ENCODE results near the gene RAB3D.

The RAB3D gene

DNA sequence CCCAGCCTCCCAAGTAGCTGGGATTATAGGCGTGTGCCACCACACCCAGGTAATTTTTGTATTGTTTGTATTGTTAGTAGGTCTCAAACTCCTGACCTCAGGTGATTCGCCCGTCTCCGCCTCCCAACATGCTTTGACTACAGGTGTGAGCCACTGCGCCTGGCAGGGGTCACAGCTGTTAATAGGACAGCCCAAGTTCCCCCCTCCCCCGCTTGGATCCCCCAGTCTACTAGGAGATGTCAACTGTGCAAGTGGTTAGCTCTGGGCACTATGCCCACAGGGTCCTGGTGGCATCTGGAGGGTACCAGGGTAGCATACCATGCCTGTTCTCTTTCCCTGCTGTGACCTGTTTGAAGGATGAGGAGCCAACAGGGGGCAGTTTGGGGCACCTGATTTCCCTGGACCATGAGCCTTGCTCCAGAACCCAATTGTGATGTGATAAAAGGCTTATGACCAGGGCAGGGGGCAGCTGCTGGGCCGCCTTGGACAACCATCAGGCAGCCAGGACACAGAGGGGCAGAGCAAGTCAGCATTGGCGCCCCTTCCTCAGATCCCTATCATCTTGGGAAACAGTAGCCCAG is 43.7 kb downstream of the RAB3D start, which contains the start of gene TSPAN16:
TSPAN16 (plus strand) TSS at position 496 of the 581 bp plus-strand sequence. CDS start 138 bp downstream, outside the sequence.
- no peak for ATAC-seq

DNA sequence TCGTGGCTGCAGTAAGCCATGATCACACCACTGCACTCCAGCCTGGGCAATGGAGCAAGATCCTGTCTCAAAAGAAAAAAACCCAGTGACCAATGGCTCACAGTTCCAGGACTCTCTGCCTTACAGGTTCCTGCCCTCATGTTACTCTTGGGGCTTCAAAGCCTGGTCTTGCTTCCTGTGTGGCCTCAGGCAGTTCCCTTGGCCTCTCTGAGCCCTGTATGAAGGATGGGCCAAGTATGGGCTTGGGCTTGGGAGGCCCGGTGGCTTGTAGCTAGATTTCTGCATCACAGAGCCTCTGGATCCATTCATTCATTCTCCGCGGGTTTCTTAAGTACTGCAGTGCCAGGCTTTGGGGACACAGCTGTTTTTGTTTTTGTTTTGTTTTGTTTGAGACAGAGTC is 44.3 kb downstream of the RAB3D start:
- no peak for ATAC-seq

More for the DNA sequence above, 43.7 kb downstream of the RAB3D start, which contains the start of gene TSPAN16:
- no peak for TF ChIP-seq TSHZ2 (CRISPR knock-in tag; IDR thresholded peaks at IDR 0.05)
- TF ChIP-seq ZFP3 (CRISPR knock-in tag; IDR thresholded peaks at IDR 0.05), result no peak
- no peak for TF ChIP-seq OSR1 (CRISPR knock-in tag; IDR thresholded peaks at IDR 0.05)
- no peak for TF ChIP-seq GLIS3 (CRISPR knock-in tag; IDR thresholded peaks at IDR 0.05)

DNA sequence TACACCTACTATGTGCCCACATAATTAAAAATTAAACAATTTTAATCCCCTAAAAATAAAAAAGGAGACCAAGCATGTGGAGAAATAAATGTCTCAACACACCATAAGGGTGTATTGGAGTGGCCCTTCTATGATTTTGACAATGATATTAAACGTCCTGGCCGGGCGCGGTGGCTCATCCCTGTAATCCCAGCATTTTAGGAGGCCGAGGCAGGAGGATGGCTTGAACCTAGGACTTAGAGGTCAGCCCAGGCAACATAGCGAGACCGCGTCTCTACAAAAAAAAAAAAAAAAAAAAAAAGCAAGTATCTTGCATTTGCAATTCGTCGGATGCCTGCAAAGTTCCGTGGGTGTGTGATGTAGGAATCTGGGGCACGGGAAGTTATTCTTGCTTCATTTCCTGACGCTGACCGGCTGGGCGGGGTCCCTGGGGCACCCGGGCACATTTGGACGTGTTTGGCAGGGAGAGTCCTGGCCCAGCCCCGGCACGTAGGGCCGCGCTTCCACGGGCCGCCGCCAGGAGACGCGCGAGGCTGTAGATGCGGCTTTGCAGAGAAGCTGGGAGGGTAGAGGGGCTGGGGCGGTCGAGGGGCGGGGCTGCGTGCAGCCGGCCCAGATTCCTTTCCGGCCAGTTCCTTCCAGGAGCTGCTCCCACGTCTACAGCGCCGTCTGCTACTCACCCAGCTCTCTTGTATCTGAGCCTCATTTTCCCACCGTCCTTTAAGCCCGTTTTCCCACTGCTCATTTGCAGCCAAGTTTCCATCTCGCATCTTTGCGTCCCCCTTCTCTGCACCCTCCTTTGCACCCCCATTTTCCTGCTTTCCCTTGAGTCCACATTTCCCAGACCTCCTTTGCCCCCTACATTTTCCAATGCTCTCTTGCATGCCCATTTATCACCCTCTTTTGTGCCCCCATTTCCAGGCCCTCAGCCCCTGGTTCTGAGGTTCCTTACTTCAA is 45.7 kb downstream of the RAB3D start:
- ATAC-seq, result peak; percentile 97
- no peak for TF ChIP-seq ARNTL (CRISPR knock-in tag; IDR thresholded peaks at IDR 0.05; ENCODE audit: borderline replicate concordance, low read depth)
- TF ChIP-seq ZNF8 (CRISPR knock-in tag; IDR thresholded peaks at IDR 0.05), result no peak
- TF ChIP-seq SNAI2 (CRISPR knock-in tag; IDR thresholded peaks at IDR 0.05), result no peak
- TF ChIP-seq GLIS3 (CRISPR knock-in tag; IDR thresholded peaks at IDR 0.05), result no peak
- no peak for TF ChIP-seq ZNF565 (CRISPR knock-in tag; conservative IDR thresholded peaks at IDR 0.05; ENCODE audit: low read depth)
- TF ChIP-seq CSDC2 (CRISPR knock-in tag; IDR thresholded peaks at IDR 0.05), result no peak
- TF ChIP-seq, protein P1, sequence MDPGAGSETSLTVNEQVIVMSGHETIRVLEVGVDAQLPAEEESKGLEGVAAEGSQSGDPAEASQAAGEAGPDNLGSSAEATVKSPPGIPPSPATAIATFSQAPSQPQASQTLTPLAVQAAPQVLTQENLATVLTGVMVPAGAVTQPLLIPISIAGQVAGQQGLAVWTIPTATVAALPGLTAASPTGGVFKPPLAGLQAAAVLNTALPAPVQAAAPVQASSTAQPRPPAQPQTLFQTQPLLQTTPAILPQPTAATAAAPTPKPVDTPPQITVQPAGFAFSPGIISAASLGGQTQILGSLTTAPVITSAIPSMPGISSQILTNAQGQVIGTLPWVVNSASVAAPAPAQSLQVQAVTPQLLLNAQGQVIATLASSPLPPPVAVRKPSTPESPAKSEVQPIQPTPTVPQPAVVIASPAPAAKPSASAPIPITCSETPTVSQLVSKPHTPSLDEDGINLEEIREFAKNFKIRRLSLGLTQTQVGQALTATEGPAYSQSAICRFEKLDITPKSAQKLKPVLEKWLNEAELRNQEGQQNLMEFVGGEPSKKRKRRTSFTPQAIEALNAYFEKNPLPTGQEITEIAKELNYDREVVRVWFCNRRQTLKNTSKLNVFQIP (CRISPR knock-in tag; IDR thresholded peaks at IDR 0.05; ENCODE audit: borderline replicate concordance, low read depth), result no peak
- TF ChIP-seq ZFP30 (CRISPR knock-in tag; IDR thresholded peaks at IDR 0.05), result no peak
- no peak for TF ChIP-seq ISL1 (CRISPR knock-in tag; IDR thresholded peaks at IDR 0.05)
- TF ChIP-seq CREB5 (CRISPR knock-in tag; IDR thresholded peaks at IDR 0.05; ENCODE audit: low read depth), result no peak
- no peak for TF ChIP-seq TOX (CRISPR knock-in tag; IDR thresholded peaks at IDR 0.05; ENCODE audit: borderline replicate concordance)

More for the DNA sequence above, 44.3 kb downstream of the RAB3D start:
- TF ChIP-seq TSHZ2 (CRISPR knock-in tag; IDR thresholded peaks at IDR 0.05), result no peak
- TF ChIP-seq, protein P2, sequence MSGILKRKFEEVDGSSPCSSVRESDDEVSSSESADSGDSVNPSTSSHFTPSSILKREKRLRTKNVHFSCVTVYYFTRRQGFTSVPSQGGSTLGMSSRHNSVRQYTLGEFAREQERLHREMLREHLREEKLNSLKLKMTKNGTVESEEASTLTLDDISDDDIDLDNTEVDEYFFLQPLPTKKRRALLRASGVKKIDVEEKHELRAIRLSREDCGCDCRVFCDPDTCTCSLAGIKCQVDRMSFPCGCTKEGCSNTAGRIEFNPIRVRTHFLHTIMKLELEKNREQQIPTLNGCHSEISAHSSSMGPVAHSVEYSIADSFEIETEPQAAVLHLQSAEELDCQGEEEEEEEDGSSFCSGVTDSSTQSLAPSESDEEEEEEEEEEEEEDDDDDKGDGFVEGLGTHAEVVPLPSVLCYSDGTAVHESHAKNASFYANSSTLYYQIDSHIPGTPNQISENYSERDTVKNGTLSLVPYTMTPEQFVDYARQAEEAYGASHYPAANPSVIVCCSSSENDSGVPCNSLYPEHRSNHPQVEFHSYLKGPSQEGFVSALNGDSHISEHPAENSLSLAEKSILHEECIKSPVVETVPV (CRISPR knock-in tag; IDR thresholded peaks at IDR 0.05), result no peak
- no peak for TF ChIP-seq ZNF8 (CRISPR knock-in tag; IDR thresholded peaks at IDR 0.05)
- TF ChIP-seq ZNF565 (CRISPR knock-in tag; conservative IDR thresholded peaks at IDR 0.05; ENCODE audit: low read depth), result no peak
- no peak for TF ChIP-seq BACH2 (CRISPR knock-in tag; IDR thresholded peaks at IDR 0.05; ENCODE audit: borderline replicate concordance)
- TF ChIP-seq CREB5 (CRISPR knock-in tag; IDR thresholded peaks at IDR 0.05; ENCODE audit: low read depth), result no peak
- no peak for TF ChIP-seq GLIS3 (CRISPR knock-in tag; IDR thresholded peaks at IDR 0.05)
- TF ChIP-seq TOX (CRISPR knock-in tag; IDR thresholded peaks at IDR 0.05; ENCODE audit: borderline replicate concordance), result no peak
- TF ChIP-seq ZFP30 (CRISPR knock-in tag; IDR thresholded peaks at IDR 0.05), result no peak
- TF ChIP-seq PPARA (CRISPR knock-in tag; IDR thresholded peaks at IDR 0.05; ENCODE audit: borderline replicate concordance), result no peak
- no peak for TF ChIP-seq RARB (CRISPR knock-in tag; IDR thresholded peaks at IDR 0.05)
